ENCODE data around the gene VPS13A.
"Not testable (repeated sequence)": the region's sequence is repeated elsewhere in the genome, so short reads cannot be mapped to it uniquely, and the experiment has no call there.

VPS13A gene

GRCh38 chr9:77375956-77376532 lies 198.7 kb downstream of the VPS13A start:
- no peak for DNase-seq (ENCODE audit: low read depth)
- H3K4me3 ChIP-seq (ENCODE audit: low read depth, low read length), result no peak overlapping the region
- no peak for TF ChIP-seq CTCF (IDR thresholded peaks at IDR 0.05; ENCODE audit: insufficient read depth, low read depth, low read length, missing control alignments)

- no peak overlapping the region for H3K4me3 ChIP-seq (ENCODE audit: low read depth, low read length)
- DNase-seq (ENCODE audit: low read depth), result no peak
- no peak for TF ChIP-seq CTCF (IDR thresholded peaks at IDR 0.05; ENCODE audit: insufficient read depth, low read depth, low read length, missing control alignments)
Observed at GRCh38 chr9:77384406-77384805, 207.1 kb downstream of the VPS13A start.

- TF ChIP-seq CTCF (IDR thresholded peaks at IDR 0.05; ENCODE audit: insufficient read depth, low read depth, low read length, missing control alignments), result no peak
- DNase-seq (ENCODE audit: low read depth), result no peak
- H3K4me3 ChIP-seq (ENCODE audit: low read depth, low read length), result no peak overlapping the region
Observed at GRCh38 chr9:77386187-77386586, 208.9 kb downstream of the VPS13A start.

- DNase-seq (ENCODE audit: low read depth), result no peak
- no peak overlapping the region for H3K4me3 ChIP-seq (ENCODE audit: low read depth, low read length)
Observed at GRCh38 chr9:77391834-77392233, 214.5 kb downstream of the VPS13A start.

GRCh38 chr9:77392328-77392727 lies 215.0 kb downstream of the VPS13A start:
- no peak for TF ChIP-seq CTCF (IDR thresholded peaks at IDR 0.05; ENCODE audit: insufficient read depth, low read depth, low read length, missing control alignments)
- no peak overlapping the region for H3K4me3 ChIP-seq (ENCODE audit: low read depth, low read length)
- DNase-seq (ENCODE audit: low read depth), result no peak

More at GRCh38 chr9:77391834-77392233, 214.5 kb downstream of the VPS13A start:
- no peak for TF ChIP-seq CTCF (IDR thresholded peaks at IDR 0.05; ENCODE audit: insufficient read depth, low read depth, low read length, missing control alignments)

GRCh38 chr9:77398581-77398980 lies 221.2 kb downstream of the VPS13A start:
- not testable (repeated sequence) for DNase-seq (ENCODE audit: low read depth); H3K4me3 ChIP-seq (ENCODE audit: low read depth, low read length)

- no peak for DNase-seq (ENCODE audit: low read depth)
- TF ChIP-seq CTCF (IDR thresholded peaks at IDR 0.05; ENCODE audit: insufficient read depth, low read depth, low read length, missing control alignments), result no peak
- no peak overlapping the region for H3K4me3 ChIP-seq (ENCODE audit: low read depth, low read length)
Observed at GRCh38 chr9:77399964-77400363, 222.6 kb downstream of the VPS13A start.
